ENCODE measurements around the gene NEO1.

GRCh38 chr15:73026511-73027054 lies 25.7 kb upstream of the NEO1 start:
- TF ChIP-seq CTCF (IDR thresholded peaks at IDR 0.05; ENCODE audit: insufficient read depth, low read length, poor library complexity, severe bottlenecking) (no peak), EZH2phosphoT487 (conservative IDR thresholded peaks at IDR 0.05; ENCODE audit: low read length) (no peak)
